Liver (tissue), 9 donors: Measurements from ENCODE around the gene OOSP1. TPM values are rescaled to one million over a fixed set of nuclear protein-coding genes. Genes with fewer than 3 reads are reported as not detected.

Experiments used
- DNase-seq: peaks from one replicate; pipeline ENCODE4 v3.0.0-alpha.2; 2017; ENCODE audit warnings: low spot score
- H3K27ac ChIP-seq, 2 donors: one replicate each; pipeline ENCODE4 v1.7.0; 2013; ENCODE audit warnings: inconsistent platforms in 2 of 2, low read length in 2 of 2, control low read depth in 1 of 2, low read depth in 1 of 2, mild to moderate bottlenecking in 1 of 2
- H3K27me3 ChIP-seq, 4 donors: one replicate each; pipeline versions ENCODE4 v1.6.1 to v1.7.0; 2013; ENCODE audit warnings: low read length in 3 of 4, inconsistent platforms in 1 of 4, mild to moderate bottlenecking in 1 of 4, moderate library complexity in 1 of 4; ENCODE audit not compliant: control insufficient read depth in 4 of 4, insufficient read depth in 4 of 4
- H3K36me3 ChIP-seq, 4 donors: one replicate each; pipeline versions ENCODE4 v1.6.1 to v1.7.0; 2013; ENCODE audit warnings: low read length in 3 of 4, mild to moderate bottlenecking in 3 of 4, low read depth in 1 of 4, moderate library complexity in 1 of 4; ENCODE audit not compliant: control insufficient read depth in 4 of 4, insufficient read depth in 3 of 4
- H3K4me1 ChIP-seq, 4 donors: one replicate each; pipeline versions ENCODE4 v1.6.1 to v1.7.0; 2013; ENCODE audit warnings: low read length in 3 of 4, mild to moderate bottlenecking in 3 of 4, moderate library complexity in 1 of 4; ENCODE audit not compliant: control insufficient read depth in 4 of 4, insufficient read depth in 4 of 4
- H3K4me3 ChIP-seq, 3 donors: one replicate each; pipeline versions ENCODE4 v1.6.1 to v1.7.0; 2013; ENCODE audit warnings: low read length in 3 of 3, control low read depth in 1 of 3, low read depth in 1 of 3, mild to moderate bottlenecking in 1 of 3
- H3K9ac ChIP-seq, 2 donors: one replicate each; pipeline ENCODE4 v1.7.0; 2013; ENCODE audit warnings: low read length in 2 of 2, mild to moderate bottlenecking in 2 of 2, moderate library complexity in 2 of 2, control low read depth in 1 of 2, low read depth in 1 of 2
- H3K9me3 ChIP-seq, 4 donors: one replicate each; pipeline versions ENCODE4 v1.6.1 to v1.7.0; 2013; ENCODE audit warnings: low read length in 3 of 4; ENCODE audit not compliant: control insufficient read depth in 4 of 4
- ATF3 ChIP-seq: IDR thresholded peaks from 2 replicates; pipeline ENCODE4 v1.6.1; 2016; ENCODE audit warnings: antibody characterized with exemption
- CTCF ChIP-seq: fragments of 150-350 bp; IDR thresholded peaks from 2 replicates; pipeline ENCODE4 v1.5.1; 2017; ENCODE audit warnings: improper control_type of control experiment, low read depth, low read length; ENCODE audit not compliant: missing input control
- EGR1 ChIP-seq, 2 donors: IDR thresholded peaks; 2 replicates each; pipeline ENCODE4 v1.6.1; 2016 to 2018; ENCODE audit warnings: antibody characterized with exemption in 2 of 2, low read depth in 2 of 2
- FOXA1 ChIP-seq: IDR thresholded peaks from 2 replicates; pipeline ENCODE4 v1.6.1; 2016; ENCODE audit warnings: antibody characterized with exemption
- FOXA2 ChIP-seq: IDR thresholded peaks from 2 replicates; pipeline ENCODE4 v1.6.1; 2016; ENCODE audit warnings: antibody characterized with exemption
- GABPA ChIP-seq, 2 donors: IDR thresholded peaks in 1 of 2; conservative IDR thresholded peaks in 1 of 2; 2 replicates each; pipeline ENCODE4 v1.6.1; 2016; ENCODE audit warnings: antibody characterized with exemption in 2 of 2, mild to moderate bottlenecking in 1 of 2, moderate library complexity in 1 of 2
- HNF4A ChIP-seq, 2 donors: conservative IDR thresholded peaks; 2 replicates each; pipeline ENCODE4 v1.6.1; 2016; ENCODE audit warnings: antibody characterized with exemption in 2 of 2, mild to moderate bottlenecking in 2 of 2
- HNF4G ChIP-seq: IDR thresholded peaks from 2 replicates; pipeline ENCODE4 v1.6.1; 2016; ENCODE audit warnings: antibody characterized with exemption
- JUND ChIP-seq, 2 donors: IDR thresholded peaks; 2 replicates each; pipeline ENCODE4 v1.6.1; 2016; ENCODE audit warnings: antibody characterized with exemption in 2 of 2
- MAX ChIP-seq: IDR thresholded peaks from 2 replicates; pipeline ENCODE4 v1.6.1; 2016; ENCODE audit warnings: antibody characterized with exemption
- NR2F2 ChIP-seq: IDR thresholded peaks from 2 replicates; pipeline ENCODE4 v1.6.1; 2016; ENCODE audit warnings: antibody characterized with exemption
- RAD21 ChIP-seq, 2 donors: IDR thresholded peaks; 2 replicates each; pipeline ENCODE4 v1.6.1; 2016; ENCODE audit warnings: antibody characterized with exemption in 2 of 2, mild to moderate bottlenecking in 2 of 2
- REST ChIP-seq: IDR thresholded peaks from 2 replicates; pipeline ENCODE4 v1.6.1; 2016; ENCODE audit warnings: antibody characterized with exemption, mild to moderate bottlenecking
- RXRA ChIP-seq, 2 donors: IDR thresholded peaks; 2 replicates each; pipeline ENCODE4 v1.6.1; 2017 to 2018; ENCODE audit warnings: antibody characterized with exemption in 2 of 2, mild to moderate bottlenecking in 1 of 2
- SP1 ChIP-seq: IDR thresholded peaks from 2 replicates; pipeline ENCODE4 v1.6.1; 2018; ENCODE audit warnings: antibody characterized with exemption, mild to moderate bottlenecking
- TAF1 ChIP-seq: conservative IDR thresholded peaks from 2 replicates; pipeline ENCODE4 v1.6.1; 2016; ENCODE audit warnings: antibody characterized with exemption, mild to moderate bottlenecking
- YY1 ChIP-seq: IDR thresholded peaks from 2 replicates; pipeline ENCODE4 v1.6.1; 2016; ENCODE audit warnings: antibody characterized with exemption, mild to moderate bottlenecking
- ZBTB33 ChIP-seq: IDR thresholded peaks from 2 replicates; pipeline ENCODE4 v1.6.1; 2016; ENCODE audit warnings: antibody characterized with exemption
- WGBS: extraction: QIAGEN DNeasy Blood & Tissue Kit; methylation state at CpG from one replicate; pipeline ENCODE4 v1.1.7; 2013; 5-methylcytosine and 5-hydroxymethylcytosine counted together
- polyA plus RNA-seq, 2 donors: library from polyadenylated mRNA; stranded (reverse) in 1 of 2; unstranded in 1 of 2; fragments of 200-250 nt in 1 of 2; fragments of >200 nt in 1 of 2; fragmentation: Nextera tagmentation in 1 of 2; extraction: Ambion mirVana in 1 of 2; gene quantifications; one replicate each; pipeline versions ENCODE4 v1.2.1 to v1.2.3, GENCODE V29; 2013 to 2015
- total RNA-seq, 2 donors: library from RNA; depleted of rRNA; stranded (reverse); fragments of >200 nt; gene quantifications; one replicate each; pipeline ENCODE4 v1.2.3, GENCODE V29; 2014
- donor health status: healthy.
- donor health status: healthy.
- donor health status: healthy.
- donor health status: healthy.
- donor health status: healthy.

The OOSP1 gene
- total and polyA plus RNA-seq, 4 donors = not detected

GRCh38 chr11:59941091-59941490 is 2.9 kb downstream of the OOSP1 start (continued):
- no peak for TF ChIP-seq MAX
- TF ChIP-seq SP1 = no peak

GRCh38 chr11:59943997-59944714 is 5.9 kb downstream of the OOSP1 start:
- H3K27me3 ChIP-seq = peaks cover 0 to 6% (median under 1%) of the 10 kb centered on the region in 4 donors
- WGBS = 85% methylated on average over 3 of the region's 3 CpGs
- TF ChIP-seq ATF3 (no peak), ZBTB33 (no peak), RAD21 (IDR thresholded peaks at IDR 0.05) (no peak), YY1 (no peak), FOXA2 (no peak), MAX (no peak), RXRA (IDR thresholded peaks at IDR 0.05) (no peak), REST (no peak), HNF4G (no peak), GABPA (IDR thresholded peaks at IDR 0.05 in 1 of 2, conservative IDR thresholded peaks at IDR 0.05 in 1 of 2) (no peak), EGR1 (IDR thresholded peaks at IDR 0.05; ENCODE audit: low read depth in 2 of 2) (no peak), CTCF (no peak), JUND (IDR thresholded peaks at IDR 0.05) (no peak), NR2F2 (no peak), HNF4A (conservative IDR thresholded peaks at IDR 0.05) (no peak), SP1 (no peak), TAF1 (no peak), FOXA1 (no peak)
- H3K36me3 ChIP-seq = no peaks in the 10 kb centered on the region
- peaks cover 0 to 2% (median 0%) of the 10 kb centered on the region in 4 donors for H3K9me3 ChIP-seq
- no peak overlapping the region for H3K4me3 ChIP-seq
- no peak overlapping the region for H3K27ac ChIP-seq
- no peak overlapping the region for H3K9ac ChIP-seq
- no peak for DNase-seq
- no peaks in the 10 kb centered on the region for H3K4me1 ChIP-seq
